ENCODE data around the gene CSNK1E.

The CSNK1E gene

DNA sequence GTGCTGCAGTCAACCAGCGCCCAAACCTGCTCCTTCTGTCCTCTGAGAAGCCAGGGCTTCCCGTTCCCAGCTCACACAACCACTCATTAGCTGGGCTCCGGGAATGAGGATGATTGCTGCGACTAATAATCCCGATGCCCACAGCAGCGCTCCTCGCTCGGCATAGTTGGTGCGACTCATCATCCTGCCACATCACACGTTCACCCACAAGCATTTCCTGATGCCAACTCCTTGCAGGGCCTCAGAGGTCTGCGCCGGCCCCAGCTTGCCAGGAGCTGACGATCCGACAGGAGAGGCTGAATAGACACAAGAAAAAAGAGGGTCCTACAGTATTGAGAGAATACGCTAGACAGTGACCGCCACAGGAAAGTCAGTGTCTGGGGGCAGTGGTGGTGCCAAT, 10.6 kb upstream of the CSNK1E start:
- no peak for DNase-seq (ENCODE audit: low spot score)

DNA sequence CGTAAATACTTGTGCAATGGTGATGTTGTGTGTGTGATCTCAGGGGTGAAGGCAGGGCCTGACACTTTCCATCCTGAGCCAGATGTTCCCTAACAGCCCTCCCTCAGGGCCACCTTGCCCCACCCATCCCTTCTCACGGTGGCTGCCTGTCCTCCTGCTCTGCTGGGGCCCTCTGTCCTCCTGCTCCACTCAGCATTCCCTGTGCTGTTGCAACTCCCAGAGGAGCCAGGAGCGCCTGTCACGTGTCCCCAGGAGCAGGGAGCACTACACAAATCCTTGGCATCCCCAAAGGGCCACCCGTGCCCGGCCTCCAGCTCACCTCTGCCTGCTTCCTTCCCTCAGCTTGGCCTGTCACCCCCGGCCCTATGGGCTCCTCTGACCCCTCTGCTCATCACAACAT, 10.2 kb upstream of the CSNK1E start:
- no peak for DNase-seq (ENCODE audit: low spot score)

DNA sequence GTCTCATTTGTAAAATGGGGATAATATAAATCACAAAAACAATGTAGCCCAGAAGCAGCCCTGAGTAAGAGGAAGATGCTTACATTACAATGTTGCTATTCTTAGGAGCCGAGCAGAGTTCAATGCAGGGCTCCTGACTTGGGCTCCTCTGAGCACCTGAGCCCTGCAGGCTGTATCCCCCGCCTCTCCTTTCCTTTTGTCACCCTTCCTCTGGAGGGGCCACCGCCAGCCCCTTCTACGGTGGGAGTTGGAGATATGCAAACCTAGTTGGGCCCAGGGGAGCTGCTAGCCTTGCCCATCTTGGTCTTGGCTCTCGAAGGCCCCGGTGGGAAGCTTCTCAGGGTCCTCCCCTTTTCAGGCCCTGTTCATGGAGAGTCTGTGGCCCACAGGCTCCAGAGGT, 8.4 kb upstream of the CSNK1E start:
- no peak for DNase-seq (ENCODE audit: low spot score)

DNA sequence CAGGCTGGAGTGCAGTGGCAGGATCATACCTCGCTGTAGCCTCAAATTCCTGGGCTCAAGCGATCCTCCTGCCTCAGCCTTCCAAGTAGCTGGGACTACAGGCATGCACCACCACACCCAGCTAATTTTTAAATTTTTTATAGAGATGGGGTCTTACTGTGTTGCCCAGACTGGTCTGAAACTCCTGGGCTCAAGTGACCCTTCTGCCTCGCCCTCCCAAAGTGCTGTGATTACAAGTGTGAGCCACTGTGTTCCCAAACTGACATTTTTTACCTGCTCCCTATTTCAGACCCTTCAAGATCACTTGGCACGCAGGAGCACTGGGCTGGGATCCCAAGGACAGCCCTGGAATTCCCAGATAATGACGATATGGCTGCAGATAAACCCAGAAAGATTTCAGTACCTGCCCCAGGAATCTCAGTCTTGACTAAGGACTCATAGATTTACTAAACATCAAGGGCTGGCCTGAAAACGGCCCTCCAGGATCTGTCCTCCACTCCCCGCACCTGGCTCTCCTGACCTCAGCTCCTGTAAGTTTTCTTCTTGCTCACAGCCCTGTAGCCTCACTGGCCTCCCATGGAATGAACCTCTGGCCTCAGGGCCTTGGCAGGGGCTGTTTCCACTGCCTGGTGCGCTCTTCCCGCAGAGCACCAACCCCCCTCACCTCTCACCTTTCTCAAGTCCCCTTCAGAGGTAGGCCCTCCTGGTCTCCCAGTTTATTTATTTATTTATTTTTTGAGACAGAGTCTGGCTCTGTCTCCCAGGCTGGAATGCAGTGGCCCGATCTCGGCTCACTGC, 3.6 kb upstream of the CSNK1E start:
- no peak for DNase-seq (ENCODE audit: low spot score)

DNA sequence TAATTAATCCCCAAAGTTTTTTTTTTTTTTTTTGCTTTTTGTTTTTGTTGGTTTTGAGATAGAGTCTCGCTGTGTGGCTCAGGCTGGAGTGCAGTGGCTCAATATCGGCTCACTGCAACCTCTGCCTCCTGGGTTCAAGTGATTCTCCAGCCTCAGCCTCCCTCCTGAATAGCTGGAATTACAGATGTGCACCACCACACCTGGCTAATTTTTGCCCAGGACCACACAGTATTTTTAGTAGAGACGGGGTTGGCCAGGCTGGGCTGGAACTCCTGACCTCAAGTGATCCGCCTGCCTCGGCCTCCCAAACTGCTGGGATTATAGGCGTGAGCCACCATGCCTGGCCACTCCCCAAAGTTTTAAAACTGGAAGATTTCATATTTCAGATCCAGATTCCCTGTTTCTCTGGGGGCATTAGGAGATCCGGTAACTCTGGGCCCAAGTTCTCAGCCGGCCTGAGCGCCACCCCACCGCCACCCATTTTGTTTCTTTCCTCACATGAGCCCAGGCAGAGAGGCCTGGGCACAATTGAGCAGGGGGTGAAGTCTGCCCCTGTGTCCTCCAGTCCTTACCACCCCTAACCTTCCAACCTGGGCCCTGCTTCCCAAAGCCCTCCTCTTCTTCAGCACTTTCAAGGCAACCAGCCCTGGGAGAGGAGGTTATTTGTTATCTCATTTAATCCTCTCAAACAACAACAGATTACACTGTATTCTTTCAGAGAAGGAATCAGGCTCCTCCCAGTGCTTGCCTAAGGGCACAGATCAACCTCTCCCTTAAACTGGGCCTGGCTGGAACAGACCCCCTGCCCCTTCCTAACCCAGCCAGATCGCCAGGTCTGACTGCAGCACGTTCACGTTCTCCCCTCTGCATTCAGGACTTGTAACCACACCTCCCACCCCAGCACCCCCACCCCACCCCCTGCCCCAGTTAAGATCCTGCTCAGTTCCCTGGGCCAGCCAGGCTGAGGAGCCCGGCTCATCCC, 1.9 kb upstream of the CSNK1E start:
- DNase-seq (ENCODE audit: low spot score): no peak

DNA sequence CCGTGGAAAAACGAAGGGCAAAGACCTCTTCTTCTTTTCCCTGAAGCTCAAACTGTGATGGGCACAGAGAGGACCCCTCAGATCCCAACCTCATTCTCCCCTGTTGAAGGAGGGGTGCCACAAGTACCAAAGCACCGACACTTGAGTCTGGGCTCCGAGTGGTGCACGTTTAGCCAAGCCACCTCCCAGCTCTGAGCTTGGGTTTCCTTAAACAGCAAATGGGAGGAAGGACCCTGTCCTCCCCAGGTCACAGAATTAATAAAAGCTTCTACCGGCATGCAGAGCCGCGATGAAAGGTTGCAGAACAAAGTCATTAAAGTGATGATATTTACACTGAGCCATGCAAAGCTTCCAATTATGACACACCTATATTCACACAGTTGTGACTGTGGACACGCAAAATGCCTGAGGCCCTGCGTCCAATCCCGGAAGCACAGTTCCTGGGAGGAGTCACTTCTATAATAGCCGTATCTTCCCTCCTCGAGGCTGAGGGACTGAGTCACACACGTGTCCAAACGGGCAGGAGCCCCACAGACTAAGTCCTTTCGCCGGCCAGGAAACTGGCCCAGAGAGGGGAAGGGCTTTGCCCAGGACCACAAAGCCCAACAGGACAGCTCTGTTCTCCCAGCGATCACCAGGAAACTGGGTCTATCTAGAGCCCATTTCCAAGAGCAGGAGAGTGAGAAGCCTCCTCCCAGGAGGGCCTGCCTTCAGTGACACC, 922 bp upstream of the CSNK1E start:
- peak; percentile 97 for DNase-seq (ENCODE audit: low spot score)

DNA sequence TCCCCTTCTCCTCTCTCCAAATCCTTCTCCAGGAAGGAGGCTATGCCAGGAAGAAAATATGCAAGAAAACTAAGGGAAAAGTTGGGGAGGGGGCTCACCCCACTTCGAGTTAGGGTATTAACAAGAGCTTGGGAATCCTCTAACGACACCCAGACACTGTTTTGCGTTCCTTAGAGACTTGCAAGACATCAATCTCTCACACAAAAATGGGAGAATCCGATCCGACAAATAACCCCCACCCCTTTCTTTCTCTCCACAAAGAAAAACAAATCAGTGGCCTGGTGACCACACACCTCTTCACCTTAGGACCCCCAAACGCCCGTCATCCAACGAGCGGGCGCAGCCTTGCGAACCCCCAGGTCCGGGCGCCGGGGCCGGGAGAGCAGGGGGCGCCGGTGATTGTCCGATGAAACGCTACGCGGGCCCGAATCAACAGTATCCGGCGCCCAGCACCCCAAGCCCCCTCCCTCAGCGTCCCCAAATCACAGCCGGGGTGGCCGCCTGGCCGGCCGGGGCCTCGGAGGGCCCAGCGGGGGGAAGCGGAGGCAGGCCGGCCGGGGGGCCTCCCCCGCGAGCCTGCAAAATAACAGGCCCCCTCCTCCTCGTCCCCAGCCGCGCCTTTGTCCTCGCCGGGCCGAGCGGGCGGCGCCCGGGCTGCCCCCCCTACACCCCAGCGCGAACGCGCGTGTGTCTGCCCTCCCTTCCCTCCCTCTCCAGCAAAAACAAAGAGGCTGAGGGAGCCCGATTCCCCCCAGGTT, 690 bp downstream of the CSNK1E start:
- DNase-seq (ENCODE audit: low spot score): peak; percentile 76

DNA sequence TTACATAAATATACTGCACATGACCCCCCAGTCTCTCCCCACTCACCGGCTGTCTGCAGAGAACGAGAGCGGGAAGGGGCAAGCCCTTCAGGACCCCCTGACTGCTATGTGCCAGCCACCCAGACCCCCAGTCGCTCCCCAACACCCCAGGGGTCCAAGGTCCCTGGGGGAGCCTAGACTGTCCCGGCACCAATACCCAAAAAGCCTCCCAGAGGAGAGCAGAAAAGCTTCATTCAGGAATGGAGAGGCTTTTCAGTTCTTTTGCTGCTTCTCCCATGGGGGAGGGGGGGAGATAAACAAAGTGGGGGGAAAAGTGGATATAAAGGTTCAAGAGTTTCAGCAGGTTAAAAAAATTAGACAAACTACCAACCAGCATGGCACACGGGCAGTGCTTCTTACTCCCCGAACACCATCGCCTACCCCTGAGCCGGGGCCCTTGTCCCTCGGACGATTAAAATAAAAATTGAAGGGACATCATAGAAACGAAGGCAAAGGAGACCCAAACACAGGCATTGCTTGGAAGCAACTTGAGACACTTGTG, 1.3 kb downstream of the CSNK1E start:
- no peak for DNase-seq (ENCODE audit: low spot score)

DNA sequence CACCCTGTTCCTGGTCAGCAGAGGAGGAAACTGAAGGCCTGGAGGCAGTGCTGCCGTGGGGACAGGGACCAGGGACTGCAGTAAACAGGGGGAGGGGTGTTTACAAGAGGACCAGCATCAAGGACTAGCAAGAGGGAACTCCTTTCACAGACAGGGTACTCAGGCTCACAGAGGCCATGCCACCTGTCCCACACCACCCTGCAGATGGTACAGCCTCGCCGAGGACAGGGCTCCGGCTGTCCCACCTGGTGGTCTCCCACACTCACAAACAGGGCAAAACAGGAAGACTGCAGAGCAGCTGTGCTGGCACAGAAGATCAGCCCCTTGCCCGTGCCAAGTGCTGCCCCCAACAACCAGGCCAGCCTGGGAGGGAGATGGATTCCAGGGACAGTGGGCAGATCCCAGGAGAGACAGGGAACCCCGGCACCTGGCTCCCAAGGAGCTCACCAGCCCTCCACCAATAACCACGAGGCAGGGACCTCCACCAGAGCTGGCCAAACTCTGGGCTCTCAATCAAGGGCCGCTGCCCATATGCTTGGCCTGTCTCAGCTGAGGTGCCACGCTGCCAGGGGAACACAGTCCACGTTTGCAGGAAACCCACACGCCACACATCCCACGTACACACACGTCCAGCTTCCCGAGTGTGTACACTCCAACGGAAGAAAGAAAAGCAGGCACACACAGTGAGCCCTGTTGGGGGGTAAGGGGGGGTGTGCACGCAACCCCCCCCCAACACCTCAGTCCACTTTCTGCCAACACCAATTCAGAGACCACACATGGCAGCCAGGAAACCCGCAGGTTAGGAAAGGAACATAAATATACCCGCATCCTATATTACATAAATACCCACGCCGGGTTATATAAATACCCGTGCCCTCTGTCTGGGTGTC, 2.1 kb downstream of the CSNK1E start:
- DNase-seq (ENCODE audit: low spot score): no peak

DNA sequence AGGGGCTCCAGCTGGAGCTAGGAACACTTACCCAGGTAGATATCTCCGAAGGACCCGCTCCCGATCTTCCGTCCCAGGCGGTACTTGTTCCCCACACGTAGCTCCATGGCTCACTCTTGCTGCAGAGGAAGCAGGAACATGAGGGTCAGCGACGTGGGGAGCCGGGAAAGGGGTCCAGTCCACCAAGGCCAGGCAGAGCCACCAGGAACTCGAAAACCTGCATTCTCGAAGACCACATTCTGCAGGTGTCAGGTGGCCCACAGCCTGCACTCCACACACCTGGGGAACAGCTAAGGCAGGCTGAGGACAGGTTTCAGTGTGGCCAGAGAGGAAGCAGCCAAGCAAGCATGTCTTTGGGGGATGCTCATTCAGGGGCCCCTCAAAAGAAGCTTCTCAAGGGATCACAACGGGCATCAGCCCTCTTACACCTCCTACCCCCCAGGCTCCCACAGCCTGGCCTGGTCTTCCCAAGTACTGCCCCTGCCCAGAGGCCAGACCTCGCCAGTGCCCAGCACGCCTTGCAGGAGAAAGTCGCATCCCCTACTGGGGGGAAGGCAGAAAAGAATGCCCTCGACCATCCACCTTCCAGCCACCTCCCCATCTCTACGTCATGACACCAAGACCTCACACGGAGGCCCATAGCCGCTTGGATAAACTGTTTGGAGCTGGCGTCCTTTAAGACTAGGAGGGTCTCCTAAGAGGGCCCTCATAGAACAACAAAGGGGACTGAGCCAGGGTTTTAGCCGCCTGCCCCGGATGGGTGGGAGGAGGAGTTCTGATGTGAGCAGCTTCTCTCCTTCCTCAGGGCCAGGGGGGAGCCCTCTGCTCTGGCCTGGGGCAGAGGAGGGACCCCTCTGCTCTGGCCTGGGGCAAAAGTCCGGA, 2.9 kb downstream of the CSNK1E start:
- DNase-seq (ENCODE audit: low spot score): no peak

DNA sequence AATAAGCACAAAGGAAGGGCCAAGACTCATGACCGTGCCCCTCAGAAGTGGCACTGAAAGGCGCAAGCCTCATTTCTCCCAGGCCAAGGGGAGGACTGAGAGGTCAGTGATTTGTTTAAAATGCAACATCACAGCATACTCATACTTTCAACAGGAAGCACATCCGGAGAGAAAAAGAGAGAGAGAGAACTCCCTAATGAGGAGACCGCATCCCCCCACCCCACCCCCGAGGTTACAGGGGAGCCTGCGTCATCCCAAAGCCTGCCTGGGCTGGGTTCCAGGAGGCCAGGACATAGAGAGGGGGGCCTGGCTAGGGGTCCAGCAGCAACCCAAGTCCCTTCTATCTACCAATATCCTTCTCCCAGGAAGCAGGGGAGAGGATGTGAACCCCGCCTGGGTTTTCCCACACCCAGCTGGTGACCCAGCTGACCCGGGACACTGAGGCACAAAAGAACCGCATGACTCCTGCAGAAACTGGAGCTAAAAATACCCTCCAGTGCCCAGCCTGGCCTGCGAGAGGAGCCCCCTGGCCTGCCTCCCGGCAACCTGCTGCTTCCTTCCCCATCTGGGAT, 3.8 kb downstream of the CSNK1E start:
- peak; percentile 85 for DNase-seq (ENCODE audit: low spot score)

DNA sequence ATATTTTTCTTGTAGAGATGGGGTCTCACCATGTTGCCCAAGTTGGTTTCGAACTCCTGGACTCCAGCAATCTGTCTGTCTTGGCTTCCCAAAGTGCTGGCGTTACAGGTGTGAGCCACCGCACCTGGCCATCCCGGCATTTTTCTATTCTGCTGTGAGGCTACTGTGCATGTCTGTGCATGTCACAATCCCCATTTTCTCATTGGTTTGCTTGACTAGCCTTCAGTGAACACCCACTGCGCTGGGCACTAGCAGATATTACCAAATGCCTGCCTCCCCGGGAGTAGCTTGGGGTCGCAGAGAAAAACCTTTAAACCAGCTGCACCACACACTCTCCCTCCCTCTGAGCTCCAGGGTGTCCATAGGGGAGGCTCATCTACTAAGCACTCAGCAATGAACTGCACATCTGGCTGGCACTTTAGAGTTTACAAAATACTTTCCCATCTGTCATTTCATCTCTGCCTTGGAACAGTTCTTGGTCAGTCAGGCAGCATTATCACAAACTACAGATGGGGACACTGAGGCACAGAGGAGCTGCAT, 4.9 kb downstream of the CSNK1E start:
- DNase-seq (ENCODE audit: low spot score): no peak

DNA sequence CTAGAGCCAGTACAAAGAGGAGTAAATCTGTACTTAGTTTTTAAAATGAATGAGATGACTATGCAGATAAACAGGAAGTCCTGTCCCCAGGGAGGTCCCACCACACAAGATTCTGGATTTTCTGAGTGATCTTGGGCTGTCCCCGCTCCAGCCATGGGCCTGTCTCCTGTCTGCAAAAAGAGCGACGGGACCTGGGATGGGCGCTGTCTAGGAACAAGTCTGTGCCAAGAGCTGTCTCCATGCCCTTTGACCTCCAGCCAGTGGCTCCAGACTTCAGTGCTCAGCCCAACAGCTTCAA, 6.0 kb downstream of the CSNK1E start:
- DNase-seq (ENCODE audit: low spot score): no peak

DNA sequence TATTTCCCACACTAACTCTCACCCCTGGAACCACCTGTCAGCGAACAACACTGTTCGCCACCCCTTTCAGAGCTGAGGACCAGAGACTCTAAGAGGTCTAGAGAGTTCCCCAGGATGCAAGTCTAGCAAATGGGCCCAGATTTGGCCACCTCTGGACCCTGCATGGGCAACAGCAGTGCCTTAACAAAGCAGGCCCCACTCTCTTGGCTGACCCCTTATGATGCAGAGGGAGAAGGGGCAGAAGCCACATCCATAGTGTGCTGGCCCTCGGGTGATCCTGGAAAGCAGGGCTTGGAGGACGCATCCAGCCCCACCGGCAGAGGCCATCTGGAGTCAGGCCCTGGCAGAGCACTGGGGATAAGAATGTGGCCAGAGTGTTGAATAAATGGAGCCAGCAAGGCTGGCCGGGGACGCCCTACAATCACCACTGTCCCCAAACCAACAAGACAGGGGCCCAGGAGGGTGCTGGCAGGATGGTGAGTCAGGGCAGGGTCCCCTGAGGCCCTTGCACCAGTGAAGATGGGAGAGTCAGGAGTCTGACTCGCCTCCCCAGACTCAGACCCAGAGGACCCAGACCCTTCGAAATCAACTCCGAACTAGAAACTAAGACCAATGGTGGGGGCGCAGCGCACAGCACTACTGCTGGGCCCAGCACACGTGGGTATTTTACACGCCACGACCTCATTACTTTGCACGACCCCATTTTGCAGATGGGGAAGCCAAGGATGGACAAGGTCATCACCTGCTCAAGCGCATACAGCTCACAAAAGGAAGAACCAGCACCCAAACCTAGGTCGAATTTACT, 6.5 kb downstream of the CSNK1E start:
- no peak for DNase-seq (ENCODE audit: low spot score)

DNA sequence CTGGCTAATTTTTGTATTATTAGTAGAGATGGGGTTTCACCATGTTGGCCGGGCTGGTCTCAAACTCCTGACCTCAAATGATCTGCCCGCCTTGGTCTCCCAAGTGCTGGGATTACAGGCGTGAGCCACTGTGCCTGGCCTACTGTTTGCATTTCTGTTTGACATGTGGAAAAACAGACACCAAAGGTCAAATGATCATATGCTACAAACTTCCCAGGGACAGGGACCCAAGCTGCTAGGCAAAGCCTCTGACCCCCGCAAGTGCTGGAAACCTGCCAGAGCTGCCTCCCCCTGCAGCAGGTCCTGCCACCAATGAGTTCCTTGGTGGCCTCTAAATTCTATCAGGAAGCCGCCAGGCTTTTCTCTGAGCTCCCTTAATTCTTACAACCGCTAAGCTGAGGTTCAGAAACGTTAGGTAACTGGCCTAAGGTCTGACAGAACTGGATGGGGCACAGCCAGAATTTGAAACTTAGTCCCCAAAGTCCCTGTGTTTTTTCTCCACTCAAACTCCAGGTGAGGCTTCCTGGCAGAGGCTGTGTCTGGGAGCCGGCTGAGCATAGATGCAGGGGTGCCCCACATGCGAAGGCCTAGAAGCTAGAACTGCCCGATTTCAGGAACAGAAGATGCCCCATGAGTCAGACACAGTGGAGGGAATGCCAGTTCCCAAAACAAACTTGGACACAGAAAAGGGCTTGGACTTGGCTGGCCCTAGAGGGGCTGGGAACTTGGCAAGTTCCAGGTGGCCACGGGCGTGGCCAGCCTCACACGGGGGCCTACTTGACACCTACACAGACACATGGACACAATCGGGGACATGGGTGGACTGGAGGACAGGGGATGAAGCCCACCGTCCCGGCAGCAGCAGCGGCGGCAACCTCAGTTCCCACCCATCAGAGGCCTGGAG, 7.4 kb downstream of the CSNK1E start:
- no peak for DNase-seq (ENCODE audit: low spot score)

DNA sequence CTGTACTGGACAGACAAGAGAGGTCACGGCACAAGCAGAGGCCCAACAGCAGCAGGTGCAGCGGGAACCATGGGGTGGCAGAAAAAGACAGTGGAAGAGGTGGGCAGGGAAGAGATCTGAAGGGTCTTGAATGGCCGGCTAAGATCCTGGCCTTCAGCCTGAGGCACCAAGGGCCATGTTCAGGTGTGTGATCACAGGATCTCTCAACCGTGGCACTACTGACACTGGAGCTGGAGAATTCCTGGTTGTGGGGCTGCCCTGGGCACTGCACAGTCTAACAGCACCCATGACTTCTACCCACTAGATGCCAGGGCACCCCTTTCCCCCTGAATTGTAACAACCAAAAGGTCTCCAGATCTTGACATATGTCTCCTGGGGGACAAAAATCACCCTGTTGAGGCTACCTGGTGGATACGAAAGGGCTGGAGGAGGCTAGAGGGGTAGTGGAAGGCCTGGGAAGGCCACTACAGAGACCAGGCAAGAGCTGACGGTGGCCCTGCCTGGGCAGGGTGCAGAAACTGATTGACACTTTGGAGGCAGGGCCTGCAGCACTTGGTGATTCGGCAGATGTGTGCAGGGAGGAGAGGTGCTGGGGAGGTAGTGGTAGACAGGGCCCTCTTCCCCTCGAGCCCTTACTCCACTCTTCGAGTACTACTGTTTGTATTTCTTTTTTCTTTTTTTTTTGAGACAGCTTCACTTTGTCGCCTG, 8.3 kb downstream of the CSNK1E start:
- no peak for DNase-seq (ENCODE audit: low spot score)

Data from hepatic stellate cell (primary cell).